ENCODE results near the gene TM9SF4.

GRCh38 chr20:32129863-32130262 lies 20.3 kb downstream of the TM9SF4 start:
- TF ChIP-seq TCF4 (CRISPR knock-in tag; IDR thresholded peaks at IDR 0.05; ENCODE audit: borderline replicate concordance): no peak
- no peak for TF ChIP-seq ZFP30 (CRISPR knock-in tag; IDR thresholded peaks at IDR 0.05)
- no peak for TF ChIP-seq ARNTL (CRISPR knock-in tag; IDR thresholded peaks at IDR 0.05; ENCODE audit: borderline replicate concordance, low read depth)
- no peak for TF ChIP-seq ESRRG (CRISPR knock-in tag; IDR thresholded peaks at IDR 0.05)
- TF ChIP-seq OSR1 (CRISPR knock-in tag; IDR thresholded peaks at IDR 0.05): no peak
- TF ChIP-seq ZNF565 (CRISPR knock-in tag; conservative IDR thresholded peaks at IDR 0.05; ENCODE audit: low read depth): no peak
- TF ChIP-seq, protein P1, sequence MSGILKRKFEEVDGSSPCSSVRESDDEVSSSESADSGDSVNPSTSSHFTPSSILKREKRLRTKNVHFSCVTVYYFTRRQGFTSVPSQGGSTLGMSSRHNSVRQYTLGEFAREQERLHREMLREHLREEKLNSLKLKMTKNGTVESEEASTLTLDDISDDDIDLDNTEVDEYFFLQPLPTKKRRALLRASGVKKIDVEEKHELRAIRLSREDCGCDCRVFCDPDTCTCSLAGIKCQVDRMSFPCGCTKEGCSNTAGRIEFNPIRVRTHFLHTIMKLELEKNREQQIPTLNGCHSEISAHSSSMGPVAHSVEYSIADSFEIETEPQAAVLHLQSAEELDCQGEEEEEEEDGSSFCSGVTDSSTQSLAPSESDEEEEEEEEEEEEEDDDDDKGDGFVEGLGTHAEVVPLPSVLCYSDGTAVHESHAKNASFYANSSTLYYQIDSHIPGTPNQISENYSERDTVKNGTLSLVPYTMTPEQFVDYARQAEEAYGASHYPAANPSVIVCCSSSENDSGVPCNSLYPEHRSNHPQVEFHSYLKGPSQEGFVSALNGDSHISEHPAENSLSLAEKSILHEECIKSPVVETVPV (CRISPR knock-in tag; IDR thresholded peaks at IDR 0.05): no peak
